SKM-1 (cell line): Measurements from ENCODE around the gene HDAC1.
A peak's percentile ranks its signal among the peaks of the same experiment; 100 is the strongest.

Experiments used
- DNase-seq: peaks from one replicate; lab custom pipeline; 2025; ENCODE audit not compliant: unreplicated experiment; lab: John Stamatoyannopoulos, UW

Gene HDAC1

DNA sequence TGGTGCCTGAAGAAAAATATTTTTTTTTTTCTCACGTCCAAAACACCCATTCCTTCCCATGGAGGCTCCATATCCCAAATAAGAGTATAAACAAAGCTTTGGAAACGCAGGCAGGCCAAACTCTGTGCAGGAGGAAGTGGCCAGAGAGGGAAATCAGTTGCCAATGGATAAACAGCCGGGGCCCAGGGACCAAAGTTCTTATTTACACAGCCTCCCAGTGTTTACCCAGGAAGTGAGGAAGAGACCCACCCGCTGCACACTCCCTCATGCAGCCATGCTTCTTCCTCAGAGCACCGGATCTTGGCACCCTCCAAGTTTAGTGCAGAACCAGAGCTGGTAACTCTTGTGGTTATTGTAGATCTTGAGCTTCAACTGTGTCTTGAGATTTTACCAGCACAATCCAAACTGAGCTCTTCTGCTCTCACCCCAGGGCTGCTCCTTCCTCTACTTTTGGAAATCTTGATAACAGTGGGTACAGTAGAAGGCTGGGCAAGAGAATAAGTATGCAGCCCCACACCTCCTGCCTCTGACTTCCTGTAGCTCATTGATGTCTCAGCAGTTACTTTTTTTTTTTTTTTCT is 29.9 kb downstream of the HDAC1 start:
- DNase-seq, result no peak

DNA sequence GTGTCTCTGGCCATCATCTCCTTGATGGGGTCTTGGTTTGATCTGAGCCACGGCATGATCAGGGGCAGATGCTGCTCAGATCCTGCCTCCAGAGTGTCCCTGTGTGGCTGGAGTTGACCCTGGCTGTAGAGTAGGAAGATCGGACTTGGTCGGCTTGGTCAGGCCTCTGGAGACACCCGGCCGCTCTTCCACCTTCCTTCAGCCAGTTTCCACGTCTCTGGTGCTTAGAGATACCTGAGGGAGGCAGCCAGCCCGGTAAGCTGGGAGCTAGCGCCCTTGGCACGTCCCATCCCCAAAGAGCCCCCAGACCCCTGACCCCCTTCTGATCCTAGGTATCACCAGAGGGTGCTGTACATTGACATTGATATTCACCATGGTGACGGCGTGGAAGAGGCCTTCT is 35.3 kb downstream of the HDAC1 start:
- no peak for DNase-seq

DNA sequence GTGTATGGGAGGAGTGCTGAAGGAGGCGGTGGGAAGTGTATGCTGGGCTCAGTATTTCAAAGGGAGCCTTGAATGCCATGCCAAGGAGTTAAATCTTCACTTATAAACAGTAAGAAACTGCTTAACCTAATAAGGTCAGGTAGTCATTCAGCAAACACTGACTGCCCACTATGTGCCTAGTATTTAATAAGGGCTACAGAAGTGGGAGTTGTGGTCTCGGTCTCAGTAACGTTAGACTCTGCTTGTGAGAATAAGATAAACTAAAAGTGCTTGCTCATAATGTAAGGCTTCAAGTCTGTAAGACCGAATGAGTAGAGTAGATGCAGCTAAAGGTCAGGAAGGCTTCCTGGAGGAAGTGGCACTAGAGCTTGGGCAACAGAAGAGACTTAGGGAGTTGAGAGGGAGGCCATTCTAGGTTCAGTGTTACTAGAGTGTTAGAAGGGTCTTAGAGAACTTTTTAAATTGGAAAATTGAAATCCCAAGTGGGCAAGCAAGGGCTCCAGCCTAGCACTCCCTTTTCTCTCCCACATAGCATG is 38.1 kb downstream of the HDAC1 start:
- DNase-seq, result no peak

DNA sequence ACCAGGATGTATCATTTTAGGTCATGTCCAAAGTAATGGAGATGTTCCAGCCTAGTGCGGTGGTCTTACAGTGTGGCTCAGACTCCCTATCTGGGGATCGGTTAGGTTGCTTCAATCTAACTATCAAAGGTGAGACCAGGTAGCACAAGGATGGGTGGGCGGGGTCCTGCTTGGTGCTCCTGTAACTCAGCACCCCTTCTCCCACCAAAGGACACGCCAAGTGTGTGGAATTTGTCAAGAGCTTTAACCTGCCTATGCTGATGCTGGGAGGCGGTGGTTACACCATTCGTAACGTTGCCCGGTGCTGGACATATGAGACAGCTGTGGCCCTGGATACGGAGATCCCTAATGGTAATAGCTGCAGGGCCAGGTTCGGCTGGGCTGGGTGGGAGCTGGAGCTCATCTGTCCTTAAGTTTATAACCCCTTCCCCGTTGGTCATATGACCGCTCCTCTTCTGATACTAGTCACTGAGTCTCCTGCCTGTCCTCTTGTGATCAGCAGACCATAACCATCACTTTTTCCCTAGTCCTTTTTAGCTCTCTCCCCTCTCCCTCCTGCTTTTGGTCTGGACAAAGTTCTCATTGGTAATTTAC is 38.8 kb downstream of the HDAC1 start:
- DNase-seq, result no peak

DNA sequence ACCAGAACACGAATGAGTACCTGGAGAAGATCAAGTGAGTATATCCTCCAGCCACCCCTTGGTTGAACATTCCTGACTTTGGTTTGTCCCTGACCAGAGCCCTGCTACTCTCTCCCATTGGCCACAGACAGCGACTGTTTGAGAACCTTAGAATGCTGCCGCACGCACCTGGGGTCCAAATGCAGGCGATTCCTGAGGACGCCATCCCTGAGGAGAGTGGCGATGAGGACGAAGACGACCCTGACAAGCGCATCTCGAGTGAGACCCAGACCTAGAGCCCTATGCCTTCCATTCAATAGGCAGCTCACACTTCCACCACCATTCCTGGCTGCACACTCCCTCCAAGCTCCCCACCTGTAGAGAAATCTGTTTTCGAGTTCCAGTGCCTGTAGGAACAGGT is 39.7 kb downstream of the HDAC1 start:
- no peak for DNase-seq

DNA sequence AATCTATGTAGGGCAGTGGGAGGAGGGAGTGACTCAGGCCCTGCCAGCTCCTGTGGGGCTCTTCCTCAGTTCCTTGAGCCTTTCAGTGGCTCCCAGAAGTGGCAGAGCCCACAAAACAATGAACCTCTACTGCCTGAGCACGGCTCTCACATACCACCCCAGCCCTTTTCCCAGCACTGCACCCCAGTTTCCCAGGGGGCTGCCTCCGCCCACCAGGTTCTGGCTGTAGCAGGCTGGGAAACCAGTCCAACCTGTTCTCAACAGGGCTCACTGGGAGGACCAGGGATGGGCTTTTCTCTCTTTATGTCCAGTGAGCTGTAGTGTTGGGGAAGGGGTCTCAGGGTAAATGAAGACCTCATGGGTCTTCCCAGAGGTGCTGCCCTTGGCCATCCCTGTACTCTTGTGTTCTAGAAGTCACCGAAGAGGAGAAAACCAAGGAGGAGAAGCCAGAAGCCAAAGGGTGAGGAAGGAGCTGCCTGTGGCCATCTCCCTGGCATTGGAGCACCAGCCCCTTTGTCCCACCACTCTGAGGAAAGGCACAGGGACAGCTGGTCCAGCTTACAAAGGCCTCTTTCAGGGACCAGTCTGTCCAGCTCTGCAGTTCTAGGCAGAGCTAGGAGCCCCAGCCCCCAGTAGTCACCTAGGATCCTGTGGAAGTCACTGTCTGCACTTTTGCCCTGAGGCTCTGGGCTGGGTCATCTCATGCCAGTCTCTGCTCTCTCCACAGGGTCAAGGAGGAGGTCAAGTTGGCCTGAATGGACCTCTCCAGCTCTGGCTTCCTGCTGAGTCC is 40.6 kb downstream of the HDAC1 start:
- no peak for DNase-seq

DNA sequence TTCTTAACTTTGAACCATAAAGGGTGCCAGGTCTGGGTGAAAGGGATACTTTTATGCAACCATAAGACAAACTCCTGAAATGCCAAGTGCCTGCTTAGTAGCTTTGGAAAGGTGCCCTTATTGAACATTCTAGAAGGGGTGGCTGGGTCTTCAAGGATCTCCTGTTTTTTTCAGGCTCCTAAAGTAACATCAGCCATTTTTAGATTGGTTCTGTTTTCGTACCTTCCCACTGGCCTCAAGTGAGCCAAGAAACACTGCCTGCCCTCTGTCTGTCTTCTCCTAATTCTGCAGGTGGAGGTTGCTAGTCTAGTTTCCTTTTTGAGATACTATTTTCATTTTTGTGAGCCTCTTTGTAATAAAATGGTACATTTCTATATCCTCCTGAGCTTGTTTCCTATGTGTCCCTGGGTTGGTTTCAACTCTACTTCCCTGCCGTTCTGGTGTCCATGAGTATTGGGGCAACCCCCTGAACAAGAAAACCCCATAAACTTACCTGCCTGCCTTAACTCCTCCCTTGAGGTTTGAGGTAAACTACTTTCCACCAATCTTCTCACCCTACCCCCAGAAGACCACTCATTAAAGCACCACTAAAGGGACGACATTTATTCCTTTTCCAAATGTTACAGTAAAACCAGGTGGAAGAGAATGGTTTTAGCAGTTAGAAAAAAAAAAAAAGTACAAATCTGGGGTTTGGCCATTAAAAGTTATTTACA is 41.5 kb downstream of the HDAC1 start:
- DNase-seq, result no peak

DNA sequence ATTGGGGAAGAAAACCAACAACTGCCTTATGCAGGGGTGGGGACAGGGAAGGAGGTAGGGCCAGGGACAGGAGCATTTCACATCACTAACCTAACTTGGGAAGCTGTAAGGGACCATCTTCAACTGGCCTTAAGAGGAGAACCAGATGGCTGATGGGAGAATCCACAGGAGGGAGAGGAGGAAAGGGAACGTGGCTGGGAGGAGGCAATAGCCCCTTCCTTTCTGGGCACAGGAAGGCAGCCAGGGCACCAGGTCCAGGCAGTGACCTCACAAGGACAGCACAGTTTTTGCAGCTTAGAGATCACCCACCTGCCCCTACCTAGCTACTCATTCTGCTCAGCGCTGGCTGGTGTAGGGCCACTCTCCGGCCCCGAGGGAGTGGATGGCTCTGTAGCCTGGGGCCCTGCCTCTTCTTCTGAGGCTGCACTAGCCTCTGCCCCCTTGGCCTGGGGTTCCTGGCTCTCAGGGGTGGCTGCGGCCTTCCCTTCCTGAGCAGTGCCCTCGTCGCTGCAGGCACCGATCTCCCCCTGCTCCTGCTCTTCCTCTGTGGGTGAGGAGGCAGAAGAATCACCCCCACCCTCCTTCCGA is 42.5 kb downstream of the HDAC1 start:
- no peak for DNase-seq

DNA sequence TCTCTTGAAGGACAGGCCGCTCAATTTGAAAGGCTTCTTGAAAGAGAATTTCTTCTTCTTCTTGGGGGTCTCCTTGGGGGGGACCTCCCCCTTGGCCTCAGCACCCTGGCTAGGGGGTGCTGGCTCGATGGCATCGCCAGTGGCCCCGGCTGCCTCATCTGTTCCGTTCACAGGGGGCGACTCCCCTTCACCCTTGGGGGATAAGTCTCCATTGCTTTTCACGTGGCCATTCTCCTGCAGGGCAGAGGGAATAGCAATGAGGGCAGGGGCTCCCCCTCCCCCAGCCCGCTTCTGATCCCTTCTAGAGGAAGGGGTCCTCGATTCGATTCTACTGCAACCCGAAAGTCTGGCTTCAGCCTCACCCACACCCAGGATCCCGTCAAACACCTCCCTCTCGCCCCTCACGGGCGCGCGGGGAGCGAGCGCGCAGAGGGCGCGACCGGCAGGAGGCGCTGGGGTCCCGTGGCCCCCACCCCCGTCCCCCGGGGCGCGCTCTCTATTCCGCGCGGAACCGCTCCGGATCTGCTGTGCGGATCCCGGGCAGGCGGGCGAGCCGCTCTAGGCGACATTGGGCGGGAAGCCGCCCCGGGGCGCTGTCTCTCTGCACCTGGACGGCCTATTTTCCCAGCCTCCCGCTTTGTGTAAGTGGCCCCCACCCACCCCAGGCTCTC is 43.1 kb downstream of the HDAC1 start:
- DNase-seq, result no peak

DNA sequence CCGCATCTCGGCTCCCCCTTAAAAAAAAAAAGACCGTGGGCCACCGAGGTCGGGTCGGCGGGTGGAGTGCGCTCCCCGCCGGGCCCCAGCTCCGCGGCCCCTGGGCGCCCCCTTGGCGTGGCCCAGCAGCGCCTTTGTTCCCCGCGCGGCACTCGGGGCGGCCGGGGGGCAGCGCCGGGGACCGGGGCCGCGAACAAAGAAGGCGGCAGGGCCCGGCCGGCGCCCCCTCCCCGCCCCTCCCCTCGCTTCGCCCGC is 43.6 kb downstream of the HDAC1 start:
- no peak for DNase-seq

DNA sequence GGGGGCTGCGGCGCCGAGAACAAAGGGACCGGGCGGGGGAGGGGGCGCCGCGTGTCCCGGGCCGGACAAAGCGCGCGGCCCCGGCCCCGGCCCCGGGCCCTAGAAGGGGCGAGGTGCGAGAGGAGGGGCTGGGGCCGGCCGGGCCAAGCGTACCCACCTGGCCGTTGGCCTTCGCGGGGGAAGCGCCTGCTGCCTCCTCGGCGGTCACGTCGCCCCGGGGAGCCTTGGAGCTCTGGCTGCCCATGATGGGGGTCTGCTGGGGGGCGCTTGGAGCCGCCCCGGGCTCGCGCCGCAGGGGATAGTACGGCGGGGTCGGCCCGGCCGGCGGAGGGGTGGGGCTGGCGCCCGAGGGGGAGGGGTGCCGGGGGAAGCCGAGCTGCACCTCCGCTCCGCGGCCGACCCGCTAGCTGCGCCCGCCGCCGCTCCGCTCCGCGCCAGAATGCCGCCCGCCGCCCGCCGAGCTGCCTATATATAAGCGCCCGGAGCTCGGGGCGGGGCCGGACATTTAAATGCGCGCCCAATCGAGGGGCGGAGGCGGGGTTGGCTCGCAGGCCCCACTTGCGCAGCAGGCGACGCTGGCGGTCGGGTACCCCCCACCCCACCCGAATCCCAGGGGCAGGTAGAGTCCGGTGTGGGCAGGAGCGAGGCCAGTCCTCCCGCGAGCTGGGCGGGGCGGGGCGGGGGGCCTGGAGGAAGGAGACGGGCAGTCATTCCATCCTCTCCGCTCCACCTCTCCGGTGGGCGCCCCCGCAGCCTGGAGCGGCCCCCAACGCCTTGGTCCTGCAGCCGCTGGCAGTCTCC is 44.1 kb downstream of the HDAC1 start, which contains the start of gene MARCKSL1:
Gene MARCKSL1, minus strand, starts transcription at position 444 of the 801 bp plus-strand sequence. Its CDS starts 200 bp downstream, at position 244.
- DNase-seq, result no peak

DNA sequence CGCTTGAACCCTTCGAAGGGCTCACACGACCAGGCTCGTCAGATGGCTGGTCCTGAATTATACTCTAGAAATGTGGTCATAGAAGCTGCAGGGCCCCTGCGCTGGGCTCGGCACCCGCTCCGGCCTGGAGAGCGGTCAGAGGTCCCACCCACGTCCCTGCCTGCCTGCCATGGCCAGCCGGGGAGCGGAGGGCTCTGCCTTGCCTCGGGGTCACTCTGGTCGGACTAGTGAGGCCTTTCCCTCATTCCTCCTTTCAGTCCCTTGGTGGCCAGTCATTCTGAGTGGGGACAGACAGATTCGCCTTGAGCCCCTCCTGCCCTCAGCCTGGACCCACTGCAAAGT is 44.7 kb downstream of the HDAC1 start:
- no peak for DNase-seq

DNA sequence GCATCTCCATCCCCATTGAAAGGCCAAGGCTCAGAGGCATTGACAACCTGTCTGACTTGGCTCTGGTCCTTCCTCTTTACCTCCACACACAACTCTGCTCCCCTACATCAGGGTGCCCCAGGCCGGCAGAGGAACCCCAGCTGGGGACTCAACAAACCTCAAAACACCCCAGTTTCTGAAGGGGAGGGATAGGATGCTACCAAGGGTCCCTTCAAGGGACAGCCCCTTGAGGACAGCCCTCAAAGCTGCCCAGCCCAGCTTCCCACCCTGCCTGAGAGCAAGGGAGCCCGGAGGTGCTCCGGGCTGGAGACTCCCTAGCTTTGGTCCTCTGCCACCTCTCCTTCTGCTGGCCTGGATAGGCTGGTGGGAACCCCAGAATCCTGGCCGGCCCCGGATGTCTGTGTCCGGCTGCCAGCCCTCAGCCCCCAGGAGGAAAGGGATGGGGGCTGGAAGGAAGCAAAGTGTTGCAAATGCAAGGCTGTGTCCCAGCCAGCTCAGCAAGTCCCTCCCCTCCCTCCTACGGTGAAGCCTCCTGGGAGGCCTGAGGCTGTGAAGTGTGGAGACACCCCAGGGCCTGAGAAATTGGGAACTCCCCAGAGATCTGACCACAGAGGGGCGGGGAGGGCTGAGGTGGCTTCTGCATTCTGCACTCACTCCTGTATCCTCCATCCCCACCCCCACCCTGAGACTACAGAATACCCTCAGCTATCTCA is 45.2 kb downstream of the HDAC1 start:
- DNase-seq, result peak; percentile 88

DNA sequence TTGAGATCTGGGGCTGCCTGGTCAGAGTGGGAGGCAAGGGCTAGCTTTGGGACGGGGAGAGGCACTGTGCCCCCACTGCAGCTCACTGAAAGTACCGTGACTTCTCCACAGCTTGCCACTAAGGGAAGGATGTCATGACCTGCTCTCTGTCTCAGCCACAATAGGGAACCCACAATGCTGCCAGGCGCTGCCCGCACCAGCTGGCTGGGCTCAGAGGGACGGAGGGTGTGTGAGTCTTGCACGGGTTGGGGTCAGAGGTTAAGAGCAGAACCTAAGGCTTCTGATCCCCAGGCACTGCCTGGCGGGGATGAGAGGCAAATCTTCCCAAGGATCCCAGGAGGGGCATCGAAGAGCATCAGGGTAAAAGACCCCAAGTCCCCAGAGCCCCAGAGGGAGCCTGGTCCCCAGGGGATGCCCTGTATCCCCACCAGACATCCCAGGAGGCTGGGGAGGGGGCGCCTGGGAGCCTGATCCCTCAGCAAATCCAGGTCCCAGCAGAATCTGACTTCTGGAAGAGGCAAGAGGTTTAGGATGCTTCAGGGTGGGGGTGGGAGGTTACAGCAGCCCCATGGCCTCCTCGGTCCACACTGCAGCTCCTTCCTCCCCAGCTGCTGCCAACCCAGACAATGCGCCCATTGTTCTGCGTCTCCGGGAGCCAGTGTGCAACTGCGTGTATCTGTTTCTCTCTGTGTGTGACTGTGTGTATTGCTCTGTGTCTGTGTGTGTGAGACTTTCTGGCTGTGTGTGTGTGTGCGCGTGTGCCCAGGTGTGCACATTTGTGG is 46.2 kb downstream of the HDAC1 start:
- DNase-seq, result peak; percentile 40

DNA sequence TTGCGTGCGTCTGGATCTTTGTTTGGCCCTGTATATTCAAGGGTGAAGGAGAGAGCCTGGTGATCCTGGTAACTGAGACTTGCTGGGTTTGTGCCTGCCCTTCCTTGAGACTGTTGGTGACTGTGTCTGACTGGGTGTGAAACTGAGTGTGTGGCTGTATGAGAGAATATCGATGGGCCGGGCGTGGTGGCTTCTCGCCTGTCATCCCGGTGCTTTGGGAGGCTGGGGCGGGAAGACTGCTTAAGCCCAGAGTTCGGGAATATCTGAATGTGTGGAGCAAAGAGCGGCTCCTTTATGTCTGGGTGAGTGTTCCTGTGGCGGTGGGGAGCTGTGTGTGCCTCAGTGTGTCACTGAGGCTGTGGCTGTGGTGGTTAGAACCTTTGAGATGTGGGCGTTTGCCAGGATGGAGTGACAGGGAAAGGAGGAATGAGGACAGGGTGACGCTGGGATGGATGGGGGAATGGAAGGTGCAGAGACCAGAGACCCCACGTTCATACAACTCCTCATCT is 46.8 kb downstream of the HDAC1 start:
- DNase-seq, result no peak

DNA sequence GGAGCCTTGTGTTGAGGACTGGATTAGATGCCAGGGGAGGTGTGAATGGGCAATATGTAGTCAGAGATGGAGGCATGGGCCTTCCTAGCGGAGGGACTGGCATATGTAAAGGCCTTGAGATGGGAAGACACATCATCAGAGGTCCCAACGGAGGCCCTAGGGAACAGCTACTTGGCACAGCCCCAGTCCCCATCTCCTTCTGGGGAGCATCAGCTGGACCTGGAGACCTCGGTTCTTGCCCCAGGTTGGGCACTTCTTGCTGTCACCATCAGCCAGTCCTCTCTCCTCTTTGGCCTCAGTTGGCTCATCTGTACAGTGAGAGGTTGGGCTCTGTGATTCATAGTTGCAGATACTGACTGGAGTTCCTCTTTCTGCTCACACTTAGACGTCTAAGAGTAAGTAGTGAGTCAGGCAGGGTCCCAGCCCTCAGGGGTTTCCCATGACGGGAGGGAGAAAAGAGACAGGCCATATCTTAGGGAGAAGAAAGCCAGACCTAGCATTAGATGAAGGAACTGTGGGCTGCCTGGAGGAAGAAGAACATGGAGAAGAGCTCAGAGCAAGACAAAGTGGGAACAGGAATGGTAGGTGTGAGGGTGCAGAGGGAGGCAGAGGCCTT is 47.6 kb downstream of the HDAC1 start:
- DNase-seq, result peak; percentile 66

DNA sequence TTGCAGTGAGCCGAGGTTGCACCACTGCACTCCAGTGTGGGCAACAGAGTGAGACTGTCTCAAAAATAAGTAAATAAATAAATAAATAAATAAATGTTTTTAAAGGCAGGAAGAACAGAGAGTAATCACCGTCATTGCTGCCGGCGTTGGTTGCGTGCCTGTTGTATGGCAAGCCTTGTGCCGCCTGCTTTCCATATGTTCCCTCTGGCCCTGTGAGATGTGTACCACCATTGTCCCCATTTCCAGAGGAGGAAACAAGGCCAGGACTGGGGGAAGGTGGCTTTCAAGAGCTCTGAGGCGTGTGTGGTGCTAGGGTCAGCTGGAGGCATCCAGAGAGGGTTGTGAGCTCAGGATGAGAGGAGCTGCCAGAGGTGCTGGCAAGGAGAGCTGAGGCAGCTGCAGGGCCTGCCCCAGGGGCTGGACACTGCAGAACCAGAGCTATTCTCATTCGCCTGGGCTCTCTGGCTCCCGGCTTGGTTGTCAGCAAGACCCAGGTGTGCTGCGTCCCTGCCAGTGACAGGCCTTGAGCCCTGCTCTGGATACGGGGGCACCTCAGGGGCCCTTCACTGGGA is 49.4 kb downstream of the HDAC1 start:
- DNase-seq, result no peak

DNA sequence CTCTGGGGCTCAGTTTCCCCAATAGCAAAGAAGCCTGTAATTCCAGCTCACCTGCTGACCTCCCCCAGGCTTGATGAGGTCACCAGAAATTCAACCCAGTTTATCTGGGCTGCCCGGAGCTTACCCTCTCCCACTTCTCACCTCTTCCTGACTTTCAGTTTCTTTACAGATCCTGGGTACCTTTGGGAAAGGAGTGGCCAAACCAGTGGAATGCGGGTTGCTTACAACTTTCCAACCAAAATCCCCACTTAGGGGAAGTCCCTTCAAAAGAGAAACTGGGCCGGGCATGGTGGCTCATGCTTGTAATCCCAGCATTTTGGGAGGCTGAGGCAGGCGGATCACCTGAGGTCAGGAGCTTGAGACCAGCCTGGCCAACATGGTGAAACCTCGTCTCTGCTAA is 50.1 kb downstream of the HDAC1 start:
- DNase-seq, result no peak
